Panc1 (cell line): Measurements from ENCODE around the gene AFDN.

ENCODE experiments used
- CTCF ChIP-seq: fragments of 450-650 bp; IDR thresholded peaks from 2 replicates; pipeline ENCODE4 v1.5.1; 2017; ENCODE audit warnings: mild to moderate bottlenecking
- POLR2AphosphoS5 ChIP-seq: IDR thresholded peaks from 2 replicates; pipeline ENCODE4 v1.6.1; 2012; ENCODE audit warnings: mild to moderate bottlenecking, low read depth, low read length, moderate library complexity

- TF ChIP-seq CTCF (no peak), POLR2AphosphoS5 (no peak)
Observed at GRCh38 chr6:167795321-167795811, 31.3 kb upstream of the AFDN start.
